ENCODE measurements around the gene CLEC11A. TPM values are rescaled to one million over a fixed set of nuclear protein-coding genes. Genes with fewer than 3 reads are reported as not detected.

CLEC11A gene
- total RNA-seq, 1 experiment from 2014 or later = 7.6 TPM

- TF ChIP-seq EMX1 (CRISPR knock-in tag; IDR thresholded peaks at IDR 0.05) (no peak), MYBL2 (CRISPR knock-in tag; IDR thresholded peaks at IDR 0.05) (no peak)
These were observed 21.7 kb upstream of the CLEC11A start (continued) for GRCh38 chr19:50701367-50701985.

GRCh38 chr19:50702158-50702870, 20.9 kb upstream of the CLEC11A start:
- ATAC-seq (no peak), DNase-seq (ENCODE audit: low spot score) (no peak)
- no peak overlapping the region for H3K27ac Mint-ChIP-seq
- no peak overlapping the region for H3K4me3 Mint-ChIP-seq
- no peaks in the 10 kb centered on the region for H3K9me3 Mint-ChIP-seq
- H3K27me3 Mint-ChIP-seq (ENCODE audit: low read depth) = peaks cover 57% of the 10 kb centered on the region
- CTCF ChIA-PET = interaction anchor here (0.6 to 7.8 kb wide), 14 partner anchors 9 to 220 kb away, joined by 3 to 184 read pairs (median 7); partner anchors contain the start of gene CLEC11A
- H3K4me1 Mint-ChIP-seq = peaks cover 6% of the 10 kb centered on the region; the same call in 1 of the 2 replicates
- H3K36me3 Mint-ChIP-seq = no peaks in the 10 kb centered on the region
- POLR2A ChIA-PET = no interaction called here
- TF ChIP-seq ZNF219 (CRISPR knock-in tag; IDR thresholded peaks at IDR 0.05; ENCODE audit: borderline replicate concordance) (no peak), SP1 (CRISPR knock-in tag; conservative IDR thresholded peaks at IDR 0.05) (no peak), ZNF281 (CRISPR knock-in tag; IDR thresholded peaks at IDR 0.05) (no peak), KAT7 (CRISPR knock-in tag; IDR thresholded peaks at IDR 0.05; ENCODE audit: borderline replicate concordance) (no peak), TEAD1 (CRISPR knock-in tag; IDR thresholded peaks at IDR 0.05) (no peak), NR3C1 (CRISPR knock-in tag; conservative IDR thresholded peaks at IDR 0.05; ENCODE audit: low read depth) (no peak), NR1H2 (CRISPR knock-in tag; IDR thresholded peaks at IDR 0.05) (no peak), ESRRA (CRISPR knock-in tag; IDR thresholded peaks at IDR 0.05; ENCODE audit: borderline replicate concordance) (no peak), GRHL2 (CRISPR knock-in tag; IDR thresholded peaks at IDR 0.05; ENCODE audit: insufficient replicate concordance, severe bottlenecking) (no peak), SOX15 (CRISPR knock-in tag; IDR thresholded peaks at IDR 0.05) (no peak), JAZF1 (CRISPR knock-in tag; IDR thresholded peaks at IDR 0.05) (no peak), RELA (CRISPR knock-in tag; IDR thresholded peaks at IDR 0.05; ENCODE audit: borderline replicate concordance) (no peak), NFE2L1 (CRISPR knock-in tag; IDR thresholded peaks at IDR 0.05) (no peak), E2F1 (CRISPR knock-in tag; IDR thresholded peaks at IDR 0.05) (no peak), E2F4 (CRISPR knock-in tag; IDR thresholded peaks at IDR 0.05; ENCODE audit: borderline replicate concordance, low read depth) (no peak), CTCF (IDR thresholded peaks at IDR 0.05) (no peak)
